ENCODE results near the gene HOOK2. TPM values are rescaled to one million over a fixed set of nuclear protein-coding genes. Genes with fewer than 3 reads are reported as not detected.
A peak's percentile ranks its signal among the peaks of the same experiment; 100 is the strongest.

HOOK2 gene
- total and polyA plus RNA-seq, 9 of the 15 experiments (the other 6 are each of a cell fraction or from before 2014, with no cell fraction given), result 1.3 to 17.2 (median 9.9) TPM

- TF ChIP-seq ATF4 (CRISPR knock-in tag; IDR thresholded peaks at IDR 0.05) (0 out of 2 replicates have a peak, but pooled peaks have one; percentile 39), NBN (IDR thresholded peaks at IDR 0.05; ENCODE audit: low read depth) (peak; percentile 68; the same call in 1 of the 2 replicates), THAP7 (CRISPR knock-in tag; IDR thresholded peaks at IDR 0.05) (no peak), ZBTB5 (IDR thresholded peaks at IDR 0.05) (no peak), CTCF (IDR thresholded peaks at IDR 0.05 in 2 of 3, conservative IDR thresholded peaks at IDR 0.05 in 1 of 3; ENCODE audit: insufficient read depth in 2 of 3, low read depth in 1 of 3, low read length in 3 of 3) (peak; percentile 96 to 98 (median 97)), ZFX (CRISPR knock-in tag; IDR thresholded peaks at IDR 0.05) (peak; percentile 43; the same call in 1 of the 2 replicates), TBL1XR1 (IDR thresholded peaks at IDR 0.05; ENCODE audit: low read length in 2 of 2) (0 out of 4 replicates have a peak, but pooled peaks of 1 of the 2 experiments have one; percentile 8), AFF4 (CRISPR knock-in tag; IDR thresholded peaks at IDR 0.05) (no peak), RB1 (IDR thresholded peaks at IDR 0.05; ENCODE audit: low read depth) (peak; percentile 81), FOXP1 (CRISPR knock-in tag; IDR thresholded peaks at IDR 0.05) (0 out of 2 replicates have a peak, but pooled peaks have one; percentile 83)
These were observed 21.1 kb upstream of the HOOK2 start (continued) for GRCh38 chr19:12796146-12797071.
